ENCODE measurements around the gene POLN.

Gene POLN

DNA sequence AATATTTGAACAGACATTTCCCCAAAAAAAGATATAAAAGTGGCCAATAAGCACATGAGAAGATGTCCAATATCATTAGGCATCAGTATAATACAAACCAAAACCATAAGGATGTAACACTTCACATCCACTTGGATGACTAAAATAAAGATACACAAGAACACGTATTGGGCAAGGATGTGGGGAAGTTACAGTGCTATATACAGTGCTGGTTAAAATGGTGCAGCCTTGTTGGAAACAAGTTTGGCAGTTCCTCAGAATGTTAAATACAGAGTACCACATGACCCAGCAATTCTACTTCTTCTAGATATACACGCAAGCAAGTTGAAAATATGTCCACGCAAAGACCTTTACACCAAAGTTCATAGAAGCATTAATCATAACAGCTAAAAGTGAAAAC, 58.9 kb downstream of the POLN start:
- Histone ChIP-seq H3K36me3 (ENCODE audit: low read depth) (no peaks in the 10 kb centered on the region), H3K4me3 (ENCODE audit: severe bottlenecking) (no peak overlapping the region)
- DNase-seq (ENCODE audit: low spot score) = no peak

DNA sequence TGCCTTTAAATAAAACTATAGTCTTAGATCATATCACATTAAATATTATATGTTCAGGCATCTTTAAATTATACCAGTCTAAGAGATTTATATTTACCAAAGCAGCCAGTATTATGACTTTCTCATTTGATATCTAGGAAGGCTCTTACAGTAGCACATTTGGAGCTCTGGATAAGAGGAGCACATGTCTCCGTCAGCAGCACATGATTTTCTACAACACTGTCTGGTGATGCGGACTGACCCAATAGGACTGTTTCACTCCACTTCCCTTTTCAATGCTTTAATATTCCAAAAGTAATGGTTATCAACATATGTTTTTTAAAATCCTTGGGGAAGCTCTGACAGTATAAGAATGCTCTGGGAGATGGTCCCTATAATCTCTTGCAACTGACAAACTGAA, 61.5 kb downstream of the POLN start:
- no peak for ATAC-seq (ENCODE audit: low read depth)
- TF ChIP-seq, protein P1, sequence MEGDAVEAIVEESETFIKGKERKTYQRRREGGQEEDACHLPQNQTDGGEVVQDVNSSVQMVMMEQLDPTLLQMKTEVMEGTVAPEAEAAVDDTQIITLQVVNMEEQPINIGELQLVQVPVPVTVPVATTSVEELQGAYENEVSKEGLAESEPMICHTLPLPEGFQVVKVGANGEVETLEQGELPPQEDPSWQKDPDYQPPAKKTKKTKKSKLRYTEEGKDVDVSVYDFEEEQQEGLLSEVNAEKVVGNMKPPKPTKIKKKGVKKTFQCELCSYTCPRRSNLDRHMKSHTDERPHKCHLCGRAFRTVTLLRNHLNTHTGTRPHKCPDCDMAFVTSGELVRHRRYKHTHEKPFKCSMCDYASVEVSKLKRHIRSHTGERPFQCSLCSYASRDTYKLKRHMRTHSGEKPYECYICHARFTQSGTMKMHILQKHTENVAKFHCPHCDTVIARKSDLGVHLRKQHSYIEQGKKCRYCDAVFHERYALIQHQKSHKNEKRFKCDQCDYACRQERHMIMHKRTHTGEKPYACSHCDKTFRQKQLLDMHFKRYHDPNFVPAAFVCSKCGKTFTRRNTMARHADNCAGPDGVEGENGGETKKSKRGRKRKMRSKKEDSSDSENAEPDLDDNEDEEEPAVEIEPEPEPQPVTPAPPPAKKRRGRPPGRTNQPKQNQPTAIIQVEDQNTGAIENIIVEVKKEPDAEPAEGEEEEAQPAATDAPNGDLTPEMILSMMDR (IDR thresholded peaks at IDR 0.05; ENCODE audit: poor library complexity, severe bottlenecking) = no peak

More for the DNA sequence above, 58.9 kb downstream of the POLN start:
- H3K27ac ChIP-seq (ENCODE audit: poor library complexity, severe bottlenecking) = no peak overlapping the region
- H3K27me3 ChIP-seq (ENCODE audit: insufficient read depth, poor library complexity, severe bottlenecking) = no peaks in the 10 kb centered on the region
- H3K9me3 ChIP-seq (ENCODE audit: severe bottlenecking) = no peaks in the 10 kb centered on the region
- TF ChIP-seq, protein P1 (IDR thresholded peaks at IDR 0.05; ENCODE audit: poor library complexity, severe bottlenecking) = no peak
- no peaks in the 10 kb centered on the region for H3K4me1 ChIP-seq (ENCODE audit: insufficient read depth, poor library complexity, severe bottlenecking)
- no peak for ATAC-seq (ENCODE audit: low read depth)

DNA sequence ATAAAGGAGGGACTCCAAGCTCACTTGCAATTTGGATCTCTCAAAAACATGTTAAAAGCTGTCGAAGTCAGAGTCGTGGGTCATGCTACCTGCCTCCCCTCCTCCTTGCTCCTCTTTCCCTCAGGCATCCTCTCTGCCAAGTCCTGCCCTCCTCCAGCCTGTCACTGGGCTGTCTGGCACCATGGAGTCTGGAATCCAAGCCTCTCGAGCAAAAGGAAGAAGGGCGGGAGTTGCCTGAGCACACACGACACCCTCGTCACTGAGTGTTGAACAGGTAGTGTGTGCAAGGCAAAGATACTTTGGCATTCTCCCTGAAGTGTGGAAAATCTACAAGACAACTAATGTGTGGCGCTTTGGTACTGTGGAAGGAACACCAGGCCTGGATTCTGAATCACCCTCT, 62.2 kb downstream of the POLN start:
- no peak for ATAC-seq (ENCODE audit: low read depth)
- Histone ChIP-seq H3K4me3 (ENCODE audit: severe bottlenecking) (no peak overlapping the region), H3K4me1 (ENCODE audit: insufficient read depth, poor library complexity, severe bottlenecking) (no peaks in the 10 kb centered on the region), H3K27me3 (ENCODE audit: insufficient read depth, poor library complexity, severe bottlenecking) (no peaks in the 10 kb centered on the region), H3K27ac (ENCODE audit: poor library complexity, severe bottlenecking) (no peak overlapping the region), H3K36me3 (ENCODE audit: low read depth) (no peaks in the 10 kb centered on the region), H3K9me3 (ENCODE audit: severe bottlenecking) (no peaks in the 10 kb centered on the region)
- TF ChIP-seq, protein P1 (IDR thresholded peaks at IDR 0.05; ENCODE audit: poor library complexity, severe bottlenecking) = no peak
- DNase-seq (ENCODE audit: low spot score) = no peak

More for the DNA sequence above, 61.5 kb downstream of the POLN start:
- no peak for DNase-seq (ENCODE audit: low spot score)
- H3K4me1 ChIP-seq (ENCODE audit: insufficient read depth, poor library complexity, severe bottlenecking) = no peaks in the 10 kb centered on the region
- H3K4me3 ChIP-seq (ENCODE audit: severe bottlenecking) = no peak overlapping the region
- no peaks in the 10 kb centered on the region for H3K9me3 ChIP-seq (ENCODE audit: severe bottlenecking)
- H3K36me3 ChIP-seq (ENCODE audit: low read depth) = no peaks in the 10 kb centered on the region
- no peak overlapping the region for H3K27ac ChIP-seq (ENCODE audit: poor library complexity, severe bottlenecking)
- no peaks in the 10 kb centered on the region for H3K27me3 ChIP-seq (ENCODE audit: insufficient read depth, poor library complexity, severe bottlenecking)

DNA sequence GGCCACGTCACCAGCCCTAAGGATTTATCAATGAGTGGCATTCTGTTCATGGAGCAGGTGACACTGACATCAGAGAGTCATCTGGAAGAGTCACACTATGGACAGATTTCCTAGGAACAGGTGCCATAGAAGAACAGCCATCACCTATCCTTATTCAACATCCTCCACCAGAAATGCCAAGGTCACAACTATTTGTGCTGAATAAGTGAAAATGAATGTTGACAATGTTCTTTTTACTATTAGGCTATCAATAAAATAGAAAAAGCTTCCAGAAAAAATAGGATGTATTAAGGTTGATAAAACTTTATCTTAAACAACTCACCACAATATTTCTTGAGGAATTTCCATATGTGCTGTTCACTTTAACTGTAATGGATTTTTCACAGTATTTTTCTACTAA, 62.9 kb downstream of the POLN start:
- DNase-seq (ENCODE audit: low spot score) = no peak
- H3K27ac ChIP-seq (ENCODE audit: poor library complexity, severe bottlenecking) = no peak overlapping the region
- H3K9me3 ChIP-seq (ENCODE audit: severe bottlenecking) = no peaks in the 10 kb centered on the region
- H3K4me3 ChIP-seq (ENCODE audit: severe bottlenecking) = no peak overlapping the region
- no peaks in the 10 kb centered on the region for H3K4me1 ChIP-seq (ENCODE audit: insufficient read depth, poor library complexity, severe bottlenecking)
- no peaks in the 10 kb centered on the region for H3K27me3 ChIP-seq (ENCODE audit: insufficient read depth, poor library complexity, severe bottlenecking)
- TF ChIP-seq, protein P1 (IDR thresholded peaks at IDR 0.05; ENCODE audit: poor library complexity, severe bottlenecking) = no peak
- H3K36me3 ChIP-seq (ENCODE audit: low read depth) = no peaks in the 10 kb centered on the region
- no peak for ATAC-seq (ENCODE audit: low read depth)

DNA sequence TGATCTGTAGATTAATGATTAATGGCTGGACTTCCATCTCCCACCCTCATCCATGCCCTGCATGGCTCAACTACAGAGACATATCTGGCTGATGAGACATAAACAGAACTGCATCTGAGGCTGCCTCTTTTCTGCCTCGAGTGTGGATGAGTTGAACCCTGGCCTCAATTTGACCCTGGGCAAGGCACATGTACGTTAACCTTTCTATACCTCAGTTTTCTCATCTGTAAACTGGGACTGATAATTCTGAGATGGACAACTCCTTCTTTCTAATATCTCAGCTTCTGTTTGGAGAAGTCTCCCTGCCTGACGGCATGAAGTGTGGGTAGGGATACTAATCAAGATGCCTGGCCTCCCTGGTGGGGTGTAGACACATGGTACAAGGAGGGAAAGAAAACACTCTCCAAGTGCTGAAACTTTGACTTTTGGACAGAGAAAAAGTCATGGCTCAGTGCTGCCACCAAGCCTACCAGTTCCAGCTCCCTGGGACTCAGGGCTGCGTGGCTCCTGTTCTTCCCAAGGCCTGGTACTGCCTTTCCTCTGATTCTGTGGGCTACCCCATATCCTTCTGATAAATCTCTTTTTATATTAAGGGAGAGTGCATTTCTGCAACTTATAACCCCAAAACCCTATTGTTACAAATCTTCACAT, 64.4 kb downstream of the POLN start:
- no peaks in the 10 kb centered on the region for H3K4me1 ChIP-seq (ENCODE audit: insufficient read depth, poor library complexity, severe bottlenecking)
- DNase-seq (ENCODE audit: low spot score) (no peak), ATAC-seq (ENCODE audit: low read depth) (no peak)
- no peaks in the 10 kb centered on the region for H3K9me3 ChIP-seq (ENCODE audit: severe bottlenecking)
- no peaks in the 10 kb centered on the region for H3K36me3 ChIP-seq (ENCODE audit: low read depth)
- no peak overlapping the region for H3K27ac ChIP-seq (ENCODE audit: poor library complexity, severe bottlenecking)
- H3K4me3 ChIP-seq (ENCODE audit: severe bottlenecking) = no peak overlapping the region
- H3K27me3 ChIP-seq (ENCODE audit: insufficient read depth, poor library complexity, severe bottlenecking) = no peaks in the 10 kb centered on the region
- TF ChIP-seq, protein P1 (IDR thresholded peaks at IDR 0.05; ENCODE audit: poor library complexity, severe bottlenecking) = peak; percentile 11
